DND-41 (cell line): Measurements from ENCODE around the gene PTPRK.

Source experiments
- ATAC-seq: fragments of 200-7000 bp; cut with Tn5 transposase; 3 replicates; pipeline ENCODE4 v1.9.1; 2021; ENCODE audit warnings: low read depth; ENCODE audit not compliant: insufficient read depth
- DNase-seq: peaks from one replicate; pipeline ENCODE4 v3.0.0-alpha.2; 2020
- H2AFZ ChIP-seq: 2 replicates; pipeline ENCODE4 v1.6.0; 2012; ENCODE audit warnings: low read depth, low read length
- H3K27ac ChIP-seq: 2 replicates; pipeline ENCODE4 v1.5.1; 2012; ENCODE audit warnings: low read length, inconsistent platforms
- H3K27me3 ChIP-seq: fragments of 200-600 bp; sonication (generic); 2 replicates; pipeline ENCODE4 v1.6.0; 2012; ENCODE audit warnings: low read length, mild to moderate bottlenecking, inconsistent platforms; ENCODE audit not compliant: insufficient read depth, poor library complexity
- H3K36me3 ChIP-seq: 2 replicates; pipeline ENCODE4 v1.5.1; 2012; ENCODE audit warnings: low read length, inconsistent platforms; ENCODE audit not compliant: insufficient read depth
- H3K4me1 ChIP-seq: 2 replicates; pipeline ENCODE4 v1.5.1; 2012; ENCODE audit warnings: mild to moderate bottlenecking, low read length; ENCODE audit not compliant: insufficient read depth
- H3K4me2 ChIP-seq: 2 replicates; pipeline ENCODE4 v1.6.0; 2012; ENCODE audit warnings: mild to moderate bottlenecking, moderate library complexity, low read length, inconsistent platforms; ENCODE audit not compliant: insufficient read depth
- H3K4me3 ChIP-seq, 2 experiments: fragments of 200-600 bp in 1 of 2; shearing (Covaris generic) in 1 of 2; 2 replicates each; pipeline ENCODE4 v1.5.1; 2012 to 2016; ENCODE audit warnings: inconsistent platforms in 2 of 2, low read length in 2 of 2, mild to moderate bottlenecking in 2 of 2, low read depth in 1 of 2, moderate library complexity in 1 of 2
- H3K79me2 ChIP-seq: 2 replicates; pipeline ENCODE4 v1.6.0; 2012; ENCODE audit warnings: low read length, inconsistent platforms; ENCODE audit not compliant: insufficient read depth
- H3K9ac ChIP-seq: 2 replicates; pipeline ENCODE4 v1.6.0; 2012; ENCODE audit warnings: low read depth, mild to moderate bottlenecking, inconsistent platforms, low read length, moderate library complexity
- H3K9me3 ChIP-seq: 2 replicates; pipeline ENCODE4 v1.5.1; 2012; ENCODE audit warnings: low read length, moderate library complexity, mild to moderate bottlenecking, inconsistent platforms; ENCODE audit not compliant: insufficient read depth, severe bottlenecking
- H4K20me1 ChIP-seq: 2 replicates; pipeline ENCODE4 v1.6.0; 2012; ENCODE audit warnings: low read length; ENCODE audit not compliant: insufficient read depth
- CTCF ChIP-seq: IDR thresholded peaks from 2 replicates; pipeline ENCODE4 v1.5.1; 2012; ENCODE audit warnings: borderline replicate concordance, low read length, moderate library complexity, mild to moderate bottlenecking; ENCODE audit not compliant: poor library complexity, severe bottlenecking; ENCODE audit errors: extremely low read depth
- EZH2 ChIP-seq: IDR thresholded peaks from 3 replicates; pipeline ENCODE4 v1.6.1; 2012; ENCODE audit warnings: borderline replicate concordance, low read depth, mild to moderate bottlenecking, moderate library complexity, low read length, inconsistent platforms; ENCODE audit not compliant: severe bottlenecking

PTPRK gene

GRCh38 chr6:127934956-127935355 lies 585.4 kb downstream of the PTPRK start:
- Histone ChIP-seq H3K27ac (no peak overlapping the region), H3K27me3 (no peaks in the 10 kb centered on the region), H3K9ac (no peak overlapping the region), H3K4me1 (peaks cover 10% of the 10 kb centered on the region), H3K36me3 (no peaks in the 10 kb centered on the region; the same call in 1 of the 2 replicates), H2AFZ (no peak overlapping the region), H3K4me3 (no peak overlapping the region), H3K9me3 (peaks cover 10% of the 10 kb centered on the region), H3K4me2 (no peak overlapping the region), H3K79me2 (no peaks in the 10 kb centered on the region), H4K20me1 (no peaks in the 10 kb centered on the region)
- DNase-seq (no peak), ATAC-seq (no peak)
- TF ChIP-seq EZH2, result no peak
- no peak for TF ChIP-seq CTCF

GRCh38 chr6:127933852-127934840 lies 586.3 kb downstream of the PTPRK start:
- Histone ChIP-seq H3K4me1 (peaks cover 9% of the 10 kb centered on the region), H3K9me3 (peaks cover 10% of the 10 kb centered on the region), H2AFZ (no peak overlapping the region), H3K27me3 (no peaks in the 10 kb centered on the region), H3K4me2 (no peak overlapping the region), H3K4me3 (no peak overlapping the region), H3K27ac (no peak overlapping the region), H4K20me1 (no peaks in the 10 kb centered on the region), H3K36me3 (no peaks in the 10 kb centered on the region; the same call in 1 of the 2 replicates), H3K79me2 (no peaks in the 10 kb centered on the region), H3K9ac (no peak overlapping the region)
- no peak for ATAC-seq
- TF ChIP-seq CTCF (no peak), EZH2 (no peak)
- no peak for DNase-seq

GRCh38 chr6:127933137-127933536 lies 587.3 kb downstream of the PTPRK start:
- Histone ChIP-seq H3K36me3 (no peaks in the 10 kb centered on the region; the same call in 1 of the 2 replicates), H3K9ac (no peak overlapping the region)
- no peak for ATAC-seq

More at GRCh38 chr6:127933137-127933536, 587.3 kb downstream of the PTPRK start:
- H3K9me3 ChIP-seq, result peaks cover 10% of the 10 kb centered on the region
- H3K27ac ChIP-seq, result no peak overlapping the region
- TF ChIP-seq CTCF, result no peak
- TF ChIP-seq EZH2, result no peak
- no peaks in the 10 kb centered on the region for H3K79me2 ChIP-seq
- H4K20me1 ChIP-seq, result no peaks in the 10 kb centered on the region
- no peak overlapping the region for H2AFZ ChIP-seq
- no peak for DNase-seq
- H3K4me2 ChIP-seq, result no peak overlapping the region
- no peak overlapping the region for H3K4me3 ChIP-seq
- no peaks in the 10 kb centered on the region for H3K4me1 ChIP-seq
- no peaks in the 10 kb centered on the region for H3K27me3 ChIP-seq
